Hindlimb muscle (tissue), 1 donor: ENCODE measurements around the gene METTL18. TPM values are rescaled to one million over a fixed set of nuclear protein-coding genes. Genes with fewer than 3 reads are reported as not detected.
"Not testable (repeated sequence)": the region's sequence is repeated elsewhere in the genome, so short reads cannot be mapped to it uniquely, and the experiment has no call there.

Source experiments
- DNase-seq: peaks from one replicate; pipeline ENCODE4 v3.0.0-alpha.2; 2013
- polyA plus RNA-seq: library from polyadenylated mRNA; unstranded; fragments of 120-200 nt; gene quantifications from one replicate; pipeline ENCODE4 v1.2.1, GENCODE V29; 2013; ENCODE audit not compliant: insufficient read length

Gene METTL18
- 6.4 TPM for polyA plus RNA-seq

DNA sequence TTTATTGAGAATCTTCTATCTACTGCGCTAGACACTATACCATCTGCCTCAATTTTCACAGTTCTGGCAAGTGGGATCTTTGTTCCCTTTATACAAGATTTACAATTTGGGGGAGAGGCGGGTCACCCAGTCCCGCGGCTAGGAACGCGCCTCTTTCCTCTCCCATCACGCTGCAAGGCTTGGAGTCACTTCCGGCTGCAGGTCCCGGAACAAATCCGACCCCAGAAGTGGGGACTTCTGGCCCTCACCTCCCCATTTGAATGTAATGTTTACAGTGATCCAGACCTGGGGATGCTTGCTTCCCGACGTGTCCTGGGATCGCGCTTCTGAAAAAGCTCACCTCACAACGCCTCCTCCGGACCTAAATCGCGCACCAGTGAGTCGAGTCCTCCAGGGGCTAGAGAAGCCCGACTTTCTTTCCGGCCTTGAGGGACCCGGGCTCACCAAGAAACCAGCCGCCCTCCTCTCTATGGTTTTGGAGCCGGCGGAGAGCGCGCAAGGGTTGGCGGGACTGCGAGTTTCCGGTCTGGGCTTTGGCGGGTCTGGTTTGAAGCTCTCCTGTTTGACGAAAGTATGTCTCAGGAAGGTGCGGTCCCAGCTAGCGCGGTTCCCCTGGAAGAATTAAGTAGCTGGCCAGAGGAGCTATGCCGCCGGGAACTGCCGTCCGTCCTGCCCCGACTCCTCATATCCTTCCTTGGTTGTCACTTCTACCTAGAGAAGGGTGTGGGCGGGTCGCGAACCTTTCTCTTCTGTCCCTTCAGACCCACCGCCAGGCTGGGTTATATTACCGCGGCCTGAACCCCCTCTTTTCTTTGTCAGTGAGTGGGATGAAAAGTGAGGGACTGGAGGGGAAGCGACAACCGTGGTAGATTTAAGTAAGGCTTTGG lies at the start of gene METTL18:
METTL18 (minus strand) TSS at position 378 of the 887 bp plus-strand sequence. CDS start 1,212 bp downstream, outside the sequence.
- DNase-seq, result peak; percentile 95

- no peak for DNase-seq
These were observed 44.2 kb upstream of the METTL18 start for GRCh38 chr1:169838942-169839341.

GRCh38 chr1:169836198-169836597 lies 41.5 kb upstream of the METTL18 start:
- no peak for DNase-seq

GRCh38 chr1:169835647-169836046 lies 40.9 kb upstream of the METTL18 start:
- DNase-seq, result no peak

GRCh38 chr1:169834869-169835268 lies 40.2 kb upstream of the METTL18 start:
- DNase-seq, result no peak

GRCh38 chr1:169833179-169833901 lies 38.6 kb upstream of the METTL18 start:
- no peak for DNase-seq

DNA sequence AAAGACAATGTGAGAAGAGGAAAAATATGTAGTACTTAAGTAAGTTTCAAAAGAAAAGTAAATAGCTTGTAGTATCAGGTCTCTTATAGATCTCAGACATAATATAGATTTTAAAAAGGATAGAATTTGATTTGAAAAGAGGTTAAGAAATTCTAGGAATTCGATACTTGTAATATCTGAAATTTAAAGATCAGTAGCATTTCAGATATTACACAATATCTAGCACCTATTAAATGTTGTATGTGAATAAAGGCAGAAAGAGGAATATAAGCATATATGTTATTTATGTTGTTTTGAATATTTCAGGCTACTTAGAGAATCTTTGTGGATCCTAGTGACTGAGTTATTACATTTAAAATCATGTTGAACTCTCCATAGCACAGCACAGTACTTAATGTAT lies 35.0 kb upstream of the METTL18 start:
- no peak for DNase-seq

- DNase-seq, result no peak
These were observed 29.4 kb upstream of the METTL18 start for GRCh38 chr1:169824153-169824552.

GRCh38 chr1:169821500-169821899 lies 26.8 kb upstream of the METTL18 start:
- no peak for DNase-seq

- DNase-seq, result no peak
These were observed 21.9 kb upstream of the METTL18 start for GRCh38 chr1:169816617-169817016.

DNA sequence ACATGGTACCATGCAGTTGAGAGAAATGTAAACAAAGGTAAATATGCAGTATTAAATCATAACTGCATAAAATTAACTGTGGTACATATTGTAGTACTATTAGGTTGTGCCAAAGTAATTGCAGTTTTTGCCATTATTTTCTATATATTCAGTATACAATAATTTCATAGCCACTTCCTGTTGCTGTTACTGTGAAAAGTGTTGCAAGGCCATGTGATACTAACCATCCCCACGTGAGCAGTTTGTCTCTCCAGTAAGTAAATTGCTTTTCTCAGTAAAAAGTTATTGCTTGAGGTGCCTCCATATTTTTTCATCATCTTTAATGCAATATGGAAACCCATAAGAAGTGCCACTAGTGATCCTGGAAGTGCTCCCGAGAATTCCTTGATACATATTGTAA lies 19.6 kb upstream of the METTL18 start:
- no peak for DNase-seq

DNA sequence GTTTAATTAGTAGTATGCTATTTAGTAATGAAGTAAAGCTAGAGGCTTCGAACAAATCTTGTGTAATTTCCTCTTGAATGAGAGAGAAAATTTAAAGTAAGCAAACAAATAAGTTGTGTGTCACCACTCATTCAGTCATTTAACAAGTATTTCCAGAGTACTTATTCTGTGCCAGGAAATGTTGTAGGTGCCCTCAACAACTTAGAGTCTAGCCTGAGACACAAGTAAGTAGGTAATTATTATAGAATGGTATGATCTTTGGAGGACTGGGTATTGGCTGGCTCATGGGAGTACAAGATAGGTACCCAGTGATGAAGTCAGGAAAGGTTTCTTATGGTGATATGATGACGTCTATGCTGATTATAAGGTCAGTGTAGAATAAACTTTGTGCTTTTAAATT lies 17.4 kb upstream of the METTL18 start:
- DNase-seq, result no peak

DNA sequence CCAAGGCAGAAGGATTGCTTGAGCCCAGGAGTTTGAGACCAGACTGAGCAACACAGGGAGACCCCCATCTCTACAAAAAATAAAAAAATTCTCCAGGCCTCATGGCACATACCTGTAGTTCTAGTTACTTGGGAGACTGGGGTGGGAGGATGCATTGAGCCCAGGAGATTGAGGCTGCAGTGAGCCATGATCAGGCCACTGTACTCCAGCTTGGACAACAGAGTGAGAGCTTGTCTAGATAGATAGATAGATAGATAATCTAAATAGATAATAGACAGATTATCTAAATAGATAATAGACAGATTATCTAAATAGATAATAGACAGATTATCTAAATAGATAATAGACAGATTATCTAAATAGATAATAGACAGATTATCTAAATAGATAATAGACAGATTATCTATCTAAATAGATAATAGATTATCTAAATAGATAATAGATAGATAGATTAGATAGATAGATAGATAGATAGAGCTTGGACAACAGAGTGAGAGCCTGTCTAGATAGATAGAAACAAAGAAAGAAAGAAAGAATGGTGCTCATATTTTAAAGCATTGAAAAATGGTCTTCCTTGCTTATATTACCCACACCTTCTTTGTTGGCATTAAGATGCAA lies 16.8 kb upstream of the METTL18 start:
- DNase-seq, result not testable (repeated sequence)

GRCh38 chr1:169809370-169810095 lies 14.8 kb upstream of the METTL18 start:
- peak; percentile 38 for DNase-seq

GRCh38 chr1:169804941-169805340 lies 10.2 kb upstream of the METTL18 start:
- DNase-seq, result no peak

GRCh38 chr1:169802888-169803287 lies 8.2 kb upstream of the METTL18 start:
- no peak for DNase-seq

DNA sequence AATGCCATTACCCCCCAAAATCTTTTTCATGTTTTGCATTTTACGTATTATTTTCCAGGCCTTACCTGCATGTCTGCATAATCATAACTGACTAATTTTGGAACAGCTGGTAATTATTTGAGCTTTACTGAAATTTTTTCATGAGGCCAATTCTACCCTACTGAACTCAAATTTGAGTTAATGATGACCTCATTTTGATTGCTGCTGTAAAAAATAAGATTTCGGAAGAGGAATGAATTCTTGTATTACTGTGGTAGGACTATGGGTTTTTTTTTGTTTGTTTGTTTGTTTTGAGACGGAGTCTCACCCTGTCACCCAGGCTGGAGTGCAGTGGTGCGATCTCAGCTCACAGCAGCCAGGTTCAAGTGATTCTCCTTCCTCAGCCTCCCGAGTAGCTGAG lies 2.6 kb upstream of the METTL18 start:
- DNase-seq, result no peak

- DNase-seq, result no peak
These were observed 1.6 kb upstream of the METTL18 start for GRCh38 chr1:169796274-169796810.

- DNase-seq, result no peak
These were observed 980 bp upstream of the METTL18 start for GRCh38 chr1:169795687-169796086.

DNA sequence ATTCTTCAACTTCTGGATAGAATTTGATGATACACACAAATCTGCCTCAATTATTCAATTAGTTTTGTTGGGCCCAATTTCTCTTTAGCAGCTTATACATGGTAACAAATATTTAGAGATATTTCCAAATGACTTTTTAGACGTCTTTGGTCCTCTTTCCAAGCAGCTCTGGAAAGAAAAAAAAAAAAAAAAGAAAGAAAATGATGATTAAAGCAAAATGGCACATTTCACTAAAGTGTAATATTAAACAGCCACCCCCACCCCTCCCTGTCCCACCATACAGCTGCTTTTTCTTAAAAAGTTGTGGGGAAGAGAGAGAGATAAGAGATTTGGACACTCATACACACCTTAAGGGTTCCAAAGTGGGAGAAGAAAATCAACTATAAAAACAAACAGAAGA lies 977 bp downstream of the METTL18 start:
- no peak for DNase-seq

- no peak for DNase-seq
These were observed 6.3 kb downstream of the METTL18 start for GRCh38 chr1:169788402-169788801.

- no peak for DNase-seq
These were observed 7.7 kb downstream of the METTL18 start for GRCh38 chr1:169786974-169787373.
